Fibroblast of skin of right biceps (primary cell): Measurements from ENCODE around the gene RHBDF2.

Experiments
- DNase-seq: peaks from one replicate; pipeline ENCODE4 v3.0.0-alpha.2; 2013

RHBDF2 gene

DNA sequence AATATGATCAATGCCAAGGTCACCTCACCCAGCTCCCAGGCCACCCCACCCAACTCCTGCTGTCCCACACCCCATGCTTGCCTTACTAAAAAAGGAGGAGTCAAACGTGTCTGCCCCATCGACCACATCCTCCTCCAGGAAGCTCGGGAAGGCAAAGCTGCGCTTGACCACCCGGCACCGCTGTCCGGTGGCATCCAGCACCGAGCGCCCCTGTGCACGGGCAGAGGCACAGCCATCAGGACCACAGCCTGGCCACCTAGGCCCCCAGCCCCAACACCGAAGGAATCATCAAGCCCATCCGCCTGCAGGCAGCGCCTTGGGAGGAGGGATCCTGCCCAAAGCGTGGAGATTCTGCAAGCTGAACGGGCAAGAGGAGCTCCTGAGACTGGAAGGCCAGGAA is 23.6 kb downstream of the RHBDF2 start:
- no peak for DNase-seq

DNA sequence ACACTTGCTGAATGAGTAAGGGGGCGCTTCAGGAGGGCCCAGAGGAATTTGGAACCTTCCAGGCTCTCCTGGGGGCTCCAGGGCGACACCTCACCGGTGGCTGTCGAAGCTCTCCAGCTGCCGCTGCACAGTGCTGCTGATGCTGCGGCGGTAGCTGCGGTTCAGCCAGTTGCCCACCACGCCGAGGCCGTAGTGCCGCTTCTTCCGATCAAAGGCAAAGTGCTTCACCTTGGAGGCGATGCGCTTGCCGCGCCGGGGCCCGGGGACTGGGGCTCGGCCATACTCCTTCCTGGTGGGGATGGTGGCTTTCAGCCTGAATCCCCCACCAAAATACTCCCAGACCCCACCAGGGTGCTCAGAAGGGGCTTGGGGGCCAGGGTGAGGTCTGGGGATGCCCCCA is 24.5 kb downstream of the RHBDF2 start:
- DNase-seq, result no peak

GRCh38 chr17:76475302-76475701 is 25.9 kb downstream of the RHBDF2 start:
- no peak for DNase-seq

- DNase-seq, result no peak
Observed at GRCh38 chr17:76474894-76475293, 26.3 kb downstream of the RHBDF2 start.

GRCh38 chr17:76474238-76474637 is 27.0 kb downstream of the RHBDF2 start:
- no peak for DNase-seq

- DNase-seq, result no peak
Observed at GRCh38 chr17:76473541-76473985, 27.7 kb downstream of the RHBDF2 start.

DNA sequence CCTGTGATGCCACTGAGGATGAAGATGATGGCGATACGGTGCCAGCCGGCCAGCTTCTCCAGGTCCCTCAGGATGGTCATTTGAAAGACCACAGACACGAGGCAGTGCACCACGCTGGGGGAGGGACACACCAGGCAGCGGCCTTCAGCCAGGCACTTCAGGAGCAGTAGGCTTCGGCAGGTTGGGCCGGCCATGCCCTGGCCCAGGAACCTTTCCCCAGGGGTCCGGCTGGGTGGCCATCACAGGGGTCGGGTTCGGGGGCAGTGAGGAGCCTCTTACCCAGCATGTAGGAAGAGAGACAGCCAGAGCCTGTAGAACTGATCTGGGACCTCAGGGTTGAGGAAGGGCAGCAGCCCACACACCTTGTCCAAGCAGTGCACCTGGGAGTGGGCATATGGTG is 28.5 kb downstream of the RHBDF2 start:
- no peak for DNase-seq

GRCh38 chr17:76472258-76472645 is 29.0 kb downstream of the RHBDF2 start:
- no peak for DNase-seq

DNA sequence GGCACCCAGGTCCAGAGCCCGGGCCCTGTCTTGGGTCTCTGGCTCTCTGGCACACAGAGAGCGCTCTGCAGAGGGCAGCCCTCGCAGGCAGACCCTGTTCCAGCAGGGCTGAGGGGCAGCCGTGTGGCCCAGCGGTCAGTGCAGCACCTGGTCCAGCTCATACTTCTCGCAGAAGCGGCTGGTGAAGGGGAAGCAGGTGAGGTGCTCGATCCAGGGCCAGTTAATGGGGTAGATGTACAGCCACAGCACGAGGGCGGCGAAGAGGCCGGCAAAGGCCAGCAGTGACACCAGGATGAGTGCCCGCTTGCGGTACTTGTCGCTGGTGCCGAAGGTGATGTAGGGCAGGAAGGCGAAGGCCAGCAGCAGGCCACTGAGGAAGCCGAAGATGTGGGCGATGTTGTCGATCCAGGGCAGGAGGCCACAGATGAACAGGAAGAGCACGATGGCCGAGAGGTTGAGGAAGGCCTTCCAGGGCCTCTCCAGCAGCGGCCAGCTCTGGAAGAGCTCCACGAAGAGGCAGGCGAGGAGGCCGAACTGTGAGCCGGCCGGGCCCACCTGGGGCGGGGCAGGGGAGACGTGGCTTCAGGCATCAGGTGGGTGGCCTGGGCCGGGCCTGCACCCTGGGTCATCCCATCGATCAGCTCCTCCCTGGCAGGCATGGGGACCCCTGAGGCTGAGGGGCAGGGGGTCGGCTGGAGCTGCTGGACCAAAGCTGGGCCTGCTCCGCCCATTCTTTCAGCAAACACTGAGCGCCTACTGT is 29.5 kb downstream of the RHBDF2 start:
- no peak for DNase-seq

GRCh38 chr17:76469991-76470739 is 31.1 kb downstream of the RHBDF2 start:
- DNase-seq, result no peak

DNA sequence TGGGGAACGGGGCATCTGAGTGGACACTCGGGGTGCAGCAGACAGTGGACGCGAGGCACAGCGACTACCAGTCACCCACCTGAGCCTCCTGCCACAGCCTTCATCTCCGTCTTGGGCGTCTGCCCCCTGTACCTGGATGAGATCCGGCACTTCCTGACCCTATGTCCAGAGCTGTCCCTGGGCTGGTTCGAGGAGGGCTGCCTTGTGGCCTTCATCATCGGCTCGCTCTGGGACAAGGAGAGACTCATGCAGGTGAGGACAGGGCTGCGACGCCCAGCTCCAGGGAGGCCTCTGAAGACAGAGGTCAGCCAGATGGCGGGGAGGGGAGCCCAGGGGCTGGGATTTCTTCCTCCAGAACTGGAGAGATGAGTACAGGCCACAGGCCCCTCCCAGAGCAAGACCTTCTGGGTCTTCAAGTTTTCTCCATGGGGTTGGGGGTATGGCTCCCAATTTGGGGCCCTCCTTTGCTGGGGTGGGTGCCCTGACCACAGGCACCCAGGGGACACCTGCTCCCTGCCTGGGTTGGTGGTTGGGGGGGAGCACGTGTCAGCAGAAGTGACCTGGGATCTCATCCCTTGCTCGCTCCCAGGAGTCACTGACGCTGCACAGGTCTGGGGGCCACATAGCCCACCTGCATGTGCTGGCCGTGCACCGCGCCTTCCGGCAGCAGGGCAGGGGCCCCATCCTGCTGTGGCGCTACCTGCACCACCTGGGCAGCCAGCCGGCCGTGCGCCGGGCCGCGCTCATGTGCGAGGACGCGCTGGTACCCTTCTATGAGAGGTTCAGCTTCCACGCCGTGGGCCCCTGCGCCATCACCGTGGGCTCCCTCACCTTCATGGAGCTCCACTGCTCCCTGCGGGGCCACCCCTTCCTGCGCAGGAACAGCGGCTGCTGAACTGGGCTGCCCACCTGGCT is 31.9 kb downstream of the RHBDF2 start:
- DNase-seq, result no peak

DNA sequence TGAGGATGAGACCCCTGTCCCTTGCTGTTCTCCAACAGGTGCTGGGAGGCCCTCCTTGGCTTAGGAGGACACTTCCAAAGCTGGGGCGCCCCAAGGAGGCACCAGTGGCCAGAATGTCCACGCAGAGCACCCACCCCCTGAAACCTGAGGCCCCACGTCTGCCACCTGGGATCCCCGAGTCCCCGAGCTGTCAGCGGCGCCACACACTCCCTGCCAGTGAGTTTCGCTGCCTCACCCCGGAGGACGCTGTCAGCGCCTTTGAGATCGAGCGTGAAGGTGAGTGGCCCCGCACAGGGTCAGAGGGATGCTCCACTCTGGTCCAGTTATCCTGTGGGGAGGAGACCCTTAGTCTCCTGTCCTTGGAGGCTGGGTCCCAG is 32.6 kb downstream of the RHBDF2 start:
- no peak for DNase-seq

DNA sequence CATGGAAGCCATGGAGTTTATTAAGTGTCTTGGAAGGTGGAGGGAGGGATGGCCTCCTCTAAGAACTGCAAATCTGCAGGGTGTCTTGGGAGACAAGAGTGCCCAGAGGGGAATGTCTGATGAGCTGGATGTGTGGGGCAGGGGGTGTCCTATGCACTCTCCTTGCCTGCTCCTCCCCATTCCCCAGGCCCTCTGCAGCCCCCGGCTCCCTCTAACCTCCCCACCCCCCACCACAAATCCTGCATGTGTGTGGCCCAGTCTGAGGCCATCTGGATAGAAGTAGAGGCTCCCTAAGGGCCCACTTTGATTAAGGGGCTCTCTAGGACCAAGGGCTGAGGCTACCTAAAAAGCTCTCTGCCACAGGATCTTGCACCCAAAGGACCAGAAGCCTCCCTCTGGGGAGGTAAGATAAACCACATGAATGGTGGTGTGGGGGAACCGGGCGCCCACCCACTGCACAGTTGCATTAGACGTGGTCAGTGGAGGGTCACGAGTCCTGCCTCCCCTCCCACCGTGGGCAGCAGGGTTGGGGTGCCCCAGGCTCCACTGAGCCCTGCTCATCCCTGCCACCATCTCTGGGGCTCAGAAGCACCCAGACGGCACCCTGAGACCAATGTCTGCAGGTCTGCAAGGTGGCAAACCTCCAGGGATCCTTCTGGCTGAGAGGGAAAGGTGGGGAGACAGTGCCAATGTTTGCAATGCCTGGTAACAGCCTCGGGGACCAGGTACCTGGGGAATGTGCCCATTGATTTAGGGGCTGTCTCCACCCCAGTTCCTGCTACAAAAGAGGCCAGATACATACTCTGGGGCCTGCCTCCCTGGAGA is 33.2 kb downstream of the RHBDF2 start:
- no peak for DNase-seq

GRCh38 chr17:76467366-76467765 is 33.9 kb downstream of the RHBDF2 start, which contains the start of gene AANAT:
Gene AANAT (plus strand): TSS chr17:76467603. CDS start chr17:76468747, 1,144 bp downstream.
- DNase-seq, result no peak

DNA sequence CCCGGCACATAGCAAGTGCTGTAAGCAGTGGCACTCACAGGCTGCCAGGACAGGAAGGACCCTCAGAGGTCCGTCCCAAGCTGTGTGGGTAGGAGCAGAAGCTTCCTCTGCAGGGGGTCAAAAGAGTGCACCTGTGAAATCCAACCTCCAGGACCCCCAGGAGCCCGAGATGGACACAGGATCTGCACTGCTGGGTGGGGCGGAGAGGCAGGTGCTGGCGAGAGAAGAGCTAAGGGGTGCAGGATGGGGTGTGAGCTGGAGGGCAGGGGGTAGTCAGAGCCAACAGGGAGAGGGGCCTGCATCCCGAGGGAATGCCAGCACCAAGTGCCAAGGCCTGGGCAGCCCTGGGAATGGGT is 34.5 kb downstream of the RHBDF2 start:
- DNase-seq, result no peak

- DNase-seq, result no peak
Observed at GRCh38 chr17:76462556-76463290, 38.5 kb downstream of the RHBDF2 start.

DNA sequence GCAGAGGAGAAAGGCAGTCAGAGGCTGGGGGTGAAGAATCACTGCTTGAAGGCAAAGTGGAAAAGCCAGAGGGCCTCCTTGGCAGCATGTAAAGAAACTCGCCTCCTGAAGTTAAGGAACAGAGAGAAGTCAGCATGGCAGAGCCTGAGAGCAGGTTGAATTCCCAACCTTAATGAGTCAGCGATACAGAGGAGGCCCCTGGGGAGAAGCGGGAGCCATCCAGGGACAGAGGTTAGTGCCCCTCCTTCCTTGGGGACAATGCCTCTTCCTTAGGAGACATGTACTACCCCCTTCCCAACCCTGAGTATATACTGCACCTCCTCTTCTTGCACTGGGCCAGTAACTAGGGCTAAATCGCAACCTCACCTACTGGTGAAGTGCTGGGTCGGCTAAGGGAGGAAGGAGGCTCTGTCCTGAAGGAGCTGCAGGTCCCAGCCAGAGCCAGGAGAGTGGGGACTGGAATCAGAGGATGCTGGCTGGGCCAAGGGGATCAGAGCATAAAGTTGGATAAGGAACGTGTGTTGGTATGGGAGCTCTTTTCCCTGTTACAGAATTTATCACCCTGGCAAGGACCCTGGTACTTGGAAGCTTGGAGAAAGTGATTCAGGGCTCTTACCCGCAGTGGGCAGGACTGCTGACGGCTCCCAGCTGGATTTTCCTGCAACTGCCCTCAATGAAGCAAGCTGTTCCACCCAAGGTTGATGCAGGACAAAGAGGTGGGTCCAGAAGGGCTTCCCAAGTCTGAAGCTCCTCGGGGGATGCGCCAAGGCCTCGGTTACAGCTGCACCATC is 39.3 kb downstream of the RHBDF2 start:
- DNase-seq, result no peak

DNA sequence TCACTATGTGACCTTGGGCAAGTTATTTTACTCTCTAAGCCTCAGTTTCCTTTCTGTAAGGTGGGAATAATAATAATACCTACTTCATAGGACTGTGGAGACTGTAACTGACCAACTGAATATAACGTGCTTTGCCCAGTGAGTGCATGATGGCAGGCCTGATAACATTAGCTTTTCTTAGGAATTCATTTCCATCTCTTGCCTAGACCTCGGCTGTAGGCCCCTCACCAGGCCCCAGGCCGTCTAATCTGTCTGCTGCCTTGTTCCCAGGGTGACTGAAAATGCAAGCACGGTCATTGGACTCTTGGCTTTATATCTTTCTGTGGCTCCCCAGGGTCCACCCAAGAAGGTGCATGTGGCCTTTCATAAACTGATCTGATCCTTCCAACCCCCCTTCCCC is 41.5 kb downstream of the RHBDF2 start:
- no peak for DNase-seq

GRCh38 chr17:76458580-76459490 is 42.4 kb downstream of the RHBDF2 start:
- DNase-seq, result peak; percentile 42

DNA sequence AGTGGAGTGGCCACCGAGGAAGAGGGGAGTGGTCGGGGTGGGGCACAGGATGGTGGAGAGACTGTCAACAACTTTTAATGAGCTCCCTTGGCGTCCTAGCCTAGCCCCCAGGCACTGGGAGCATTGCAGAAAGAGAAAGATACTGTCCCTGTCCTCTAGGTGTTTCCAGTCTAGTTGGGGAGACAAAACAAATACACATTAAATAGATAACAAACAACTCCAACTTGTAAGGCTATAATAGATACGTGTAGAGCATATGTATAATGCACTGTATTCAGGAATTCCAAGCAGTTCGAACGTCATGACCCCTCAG is 47.8 kb downstream of the RHBDF2 start:
- DNase-seq, result no peak
